ENCODE measurements around the gene ARID1B. TPM values are rescaled to one million over a fixed set of nuclear protein-coding genes. Genes with fewer than 3 reads are reported as not detected.

ARID1B gene
- total RNA-seq, 4 donors from 2014 or later, result 25.2 to 103 (median 59.5) TPM

DNA sequence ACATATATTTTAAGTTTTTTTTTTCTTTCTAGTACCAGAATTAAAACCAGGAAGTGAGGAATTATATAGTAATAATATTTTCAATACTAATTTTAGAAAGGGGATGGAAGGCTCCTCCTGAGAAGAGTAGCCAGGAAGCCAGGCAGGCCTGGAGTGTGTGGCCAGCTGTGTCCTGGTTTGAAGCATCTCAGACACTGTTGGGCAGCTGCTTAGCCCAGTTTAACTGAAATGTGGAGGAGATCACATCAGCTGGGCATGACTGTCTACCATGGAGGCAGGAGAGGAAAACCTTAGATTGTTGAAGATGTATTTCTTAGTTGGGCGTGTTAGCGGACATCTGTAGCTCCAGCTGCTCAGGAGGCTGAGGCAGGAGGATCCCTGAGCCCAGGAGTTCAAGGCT, 142.2 kb downstream of the ARID1B start:
- TF ChIP-seq POLR2A (IDR thresholded peaks at IDR 0.05), result no peak
- TF ChIP-seq, protein P1, sequence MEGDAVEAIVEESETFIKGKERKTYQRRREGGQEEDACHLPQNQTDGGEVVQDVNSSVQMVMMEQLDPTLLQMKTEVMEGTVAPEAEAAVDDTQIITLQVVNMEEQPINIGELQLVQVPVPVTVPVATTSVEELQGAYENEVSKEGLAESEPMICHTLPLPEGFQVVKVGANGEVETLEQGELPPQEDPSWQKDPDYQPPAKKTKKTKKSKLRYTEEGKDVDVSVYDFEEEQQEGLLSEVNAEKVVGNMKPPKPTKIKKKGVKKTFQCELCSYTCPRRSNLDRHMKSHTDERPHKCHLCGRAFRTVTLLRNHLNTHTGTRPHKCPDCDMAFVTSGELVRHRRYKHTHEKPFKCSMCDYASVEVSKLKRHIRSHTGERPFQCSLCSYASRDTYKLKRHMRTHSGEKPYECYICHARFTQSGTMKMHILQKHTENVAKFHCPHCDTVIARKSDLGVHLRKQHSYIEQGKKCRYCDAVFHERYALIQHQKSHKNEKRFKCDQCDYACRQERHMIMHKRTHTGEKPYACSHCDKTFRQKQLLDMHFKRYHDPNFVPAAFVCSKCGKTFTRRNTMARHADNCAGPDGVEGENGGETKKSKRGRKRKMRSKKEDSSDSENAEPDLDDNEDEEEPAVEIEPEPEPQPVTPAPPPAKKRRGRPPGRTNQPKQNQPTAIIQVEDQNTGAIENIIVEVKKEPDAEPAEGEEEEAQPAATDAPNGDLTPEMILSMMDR (IDR thresholded peaks at IDR 0.05), result no peak
- intact Hi-C loops (cut with DNase I), result no loop called here
- no peak overlapping the region for H3K27ac ChIP-seq

DNA sequence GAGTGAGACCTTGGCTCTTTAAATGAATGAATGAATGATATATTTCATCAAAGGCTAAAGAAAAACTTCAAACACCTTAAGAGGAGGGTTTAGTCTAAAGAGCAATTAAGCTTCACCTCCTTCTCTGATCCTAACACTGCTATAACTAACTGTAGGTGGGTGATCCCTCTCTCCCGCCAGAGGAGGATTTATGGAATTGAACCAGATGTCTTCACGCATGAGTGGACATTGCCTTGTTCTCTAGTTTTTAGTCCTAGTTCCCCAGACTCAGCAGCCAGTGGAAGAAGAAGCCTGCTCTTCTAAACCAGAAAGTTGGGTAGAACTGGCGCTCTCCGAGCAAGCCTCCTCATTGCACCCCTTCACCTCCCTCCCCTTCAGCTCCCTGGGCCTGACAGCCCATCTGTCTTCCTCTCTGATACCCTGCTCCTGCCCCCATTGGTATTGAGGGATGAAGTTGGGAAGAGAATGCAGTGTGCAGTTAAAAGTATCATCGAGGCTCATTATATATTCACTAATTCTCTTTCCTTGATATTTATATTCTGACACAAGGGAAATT, 142.7 kb downstream of the ARID1B start:
- no peak for DNase-seq
- no peaks in the 10 kb centered on the region for H3K27me3 ChIP-seq
- no peak overlapping the region for H3K4me3 ChIP-seq
- H3K27ac ChIP-seq, result no peak overlapping the region
- H3K4me1 ChIP-seq, result peaks cover 0 to 46% (median 3%) of the 10 kb centered on the region in 3 donors
- H3K9me3 ChIP-seq, result no peaks in the 10 kb centered on the region
- TF ChIP-seq, protein P1 (IDR thresholded peaks at IDR 0.05), result no peak
- TF ChIP-seq POLR2A (IDR thresholded peaks at IDR 0.05), result no peak
- H3K36me3 ChIP-seq, result no peaks in the 10 kb centered on the region
- intact Hi-C loops (cut with DNase I), result no loop called here
- WGBS, 2 donors, result 81 to 82% methylated on average over 3 to 5 of the region's 5 CpGs

More for the DNA sequence above, 142.2 kb downstream of the ARID1B start:
- WGBS, 2 donors, result 94 to 95% methylated on average over 2 of the region's 2 CpGs
- Histone ChIP-seq H3K27me3 (no peaks in the 10 kb centered on the region), H3K9me3 (no peaks in the 10 kb centered on the region), H3K36me3 (no peaks in the 10 kb centered on the region), H3K4me1 (peaks cover 0 to 43% (median 3%) of the 10 kb centered on the region in 3 donors), H3K4me3 (no peak overlapping the region)
- DNase-seq, result no peak

DNA sequence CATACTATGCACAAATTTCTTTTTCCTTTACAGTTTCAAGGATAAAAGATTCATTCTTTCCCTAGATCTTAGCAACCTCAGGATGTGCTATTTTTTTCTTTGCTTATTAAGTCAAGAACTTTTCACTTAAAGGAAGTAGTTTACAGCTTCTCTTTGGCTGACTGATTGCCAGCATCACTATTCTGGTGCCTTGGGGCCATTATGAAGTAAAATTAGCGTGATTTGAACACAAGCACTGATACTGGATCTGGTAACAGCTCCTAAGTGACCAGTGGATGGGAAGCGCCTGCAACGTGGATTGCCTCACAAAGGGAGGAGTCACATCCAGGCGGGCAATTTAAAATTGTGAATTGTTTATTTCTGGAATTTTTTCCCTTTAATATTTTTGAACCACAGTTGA, 147.1 kb downstream of the ARID1B start:
- no peaks in the 10 kb centered on the region for H3K27me3 ChIP-seq
- intact Hi-C loops (cut with DNase I), result no loop called here
- DNase-seq, result no peak
- H3K9me3 ChIP-seq, result no peaks in the 10 kb centered on the region
- WGBS, 2 donors, result 86 to 92% methylated on average over 4 of the region's 4 CpGs
- no peak overlapping the region for H3K27ac ChIP-seq
- H3K4me3 ChIP-seq, result no peak overlapping the region
- peaks cover 4 to 55% (median 15%) of the 10 kb centered on the region in 3 donors for H3K4me1 ChIP-seq
- H3K36me3 ChIP-seq, result no peaks in the 10 kb centered on the region
- TF ChIP-seq, protein P1 (IDR thresholded peaks at IDR 0.05), result no peak
- TF ChIP-seq POLR2A (IDR thresholded peaks at IDR 0.05), result no peak

DNA sequence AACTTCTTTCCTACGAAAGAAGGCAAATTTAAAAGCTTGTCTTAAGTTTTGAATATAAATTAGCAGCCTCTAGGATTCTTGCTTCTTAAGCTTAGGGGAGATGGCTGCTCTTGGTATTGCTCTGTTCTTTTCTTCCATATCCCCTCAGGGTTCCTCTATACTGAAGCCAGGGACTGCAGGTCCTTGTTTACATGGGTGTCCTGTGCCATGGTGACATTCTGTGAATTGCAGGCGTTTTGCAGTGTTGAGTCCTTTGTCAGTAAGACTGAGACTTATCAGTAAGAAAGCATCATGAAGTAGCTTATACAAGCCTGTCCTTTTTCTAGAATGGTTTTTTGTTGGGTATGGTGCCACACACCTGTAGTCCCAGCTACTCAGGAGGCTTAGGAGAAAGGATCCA, 147.8 kb downstream of the ARID1B start:
- intact Hi-C loops (cut with DNase I), result no loop called here
- no peaks in the 10 kb centered on the region for H3K27me3 ChIP-seq

More for the DNA sequence above, 147.8 kb downstream of the ARID1B start:
- DNase-seq, result no peak
- 90 to 100% methylated on average over 2 of the region's 2 CpGs for WGBS, 2 donors
- Histone ChIP-seq H3K9me3 (no peaks in the 10 kb centered on the region), H3K4me1 (peaks cover 4 to 48% (median 15%) of the 10 kb centered on the region in 3 donors), H3K36me3 (no peaks in the 10 kb centered on the region), H3K27ac (no peak overlapping the region), H3K4me3 (no peak overlapping the region)
- TF ChIP-seq POLR2A (IDR thresholded peaks at IDR 0.05), result no peak
- TF ChIP-seq, protein P1 (IDR thresholded peaks at IDR 0.05), result no peak
